Measurements from ENCODE around the gene MALSU1.

Gene MALSU1

GRCh38 chr7:23332910-23333612 lies 33.9 kb downstream of the MALSU1 start:
- DNase-seq, result no peak
- intact Hi-C loops (cut with DNase I), result no loop called here

- no peak for DNase-seq
Observed at GRCh38 chr7:23333671-23334246, 34.6 kb downstream of the MALSU1 start.

GRCh38 chr7:23334482-23335056 lies 35.4 kb downstream of the MALSU1 start:
- intact Hi-C loops (cut with DNase I), result no loop called here
- DNase-seq, result no peak

More at GRCh38 chr7:23333671-23334246, 34.6 kb downstream of the MALSU1 start:
- intact Hi-C loops (cut with DNase I), result no loop called here

- intact Hi-C loops (cut with DNase I), result no loop called here
- no peak for DNase-seq
Observed at GRCh38 chr7:23335136-23335535, 36.0 kb downstream of the MALSU1 start.

- intact Hi-C loops (cut with DNase I), result no loop called here
- no peak for DNase-seq
Observed at GRCh38 chr7:23335621-23336020, 36.5 kb downstream of the MALSU1 start.

GRCh38 chr7:23336086-23336485 lies 36.9 kb downstream of the MALSU1 start:
- intact Hi-C loops (cut with DNase I), result no loop called here
- no peak for DNase-seq

- intact Hi-C loops (cut with DNase I), result no loop called here
- no peak for DNase-seq
Observed at GRCh38 chr7:23336799-23337283, 37.7 kb downstream of the MALSU1 start.

- intact Hi-C loops (cut with DNase I), result no loop called here
- no peak for DNase-seq
Observed at GRCh38 chr7:23337374-23337773, 38.2 kb downstream of the MALSU1 start.

- intact Hi-C loops (cut with DNase I), result no loop called here
- DNase-seq, result no peak
Observed at GRCh38 chr7:23338439-23338838, 39.3 kb downstream of the MALSU1 start.

- intact Hi-C loops (cut with DNase I), result no loop called here
- no peak for DNase-seq
Observed at GRCh38 chr7:23338863-23339262, 39.7 kb downstream of the MALSU1 start.

GRCh38 chr7:23341846-23342598 lies 42.9 kb downstream of the MALSU1 start:
- intact Hi-C loops (cut with DNase I), result no loop called here
- DNase-seq, result no peak

GRCh38 chr7:23343102-23343501 lies 44.0 kb downstream of the MALSU1 start:
- DNase-seq, result no peak
- intact Hi-C loops (cut with DNase I), result no loop called here

- intact Hi-C loops (cut with DNase I), result no loop called here
- no peak for DNase-seq
Observed at GRCh38 chr7:23343806-23344475, 44.8 kb downstream of the MALSU1 start.

GRCh38 chr7:23345601-23346000 lies 46.5 kb downstream of the MALSU1 start:
- DNase-seq, result no peak
- intact Hi-C loops (cut with DNase I), result no loop called here

- intact Hi-C loops (cut with DNase I), result no loop called here
- DNase-seq, result no peak
Observed at GRCh38 chr7:23346316-23346715, 47.2 kb downstream of the MALSU1 start.

- intact Hi-C loops (cut with DNase I), result no loop called here
- no peak for DNase-seq
Observed at GRCh38 chr7:23347033-23347681, 48.0 kb downstream of the MALSU1 start.

- no peak for DNase-seq
- intact Hi-C loops (cut with DNase I), result no loop called here
Observed at GRCh38 chr7:23347682-23348180, 48.6 kb downstream of the MALSU1 start.

- no peak for DNase-seq
- intact Hi-C loops (cut with DNase I), result no loop called here
Observed at GRCh38 chr7:23349484-23350157, 50.5 kb downstream of the MALSU1 start.
